Liver (tissue), 9 donors: ENCODE measurements around the gene ZCCHC8. TPM values are rescaled to one million over a fixed set of nuclear protein-coding genes. Genes with fewer than 3 reads are reported as not detected.

ENCODE experiments used
- DNase-seq: peaks from one replicate; pipeline ENCODE4 v3.0.0-alpha.2; 2017; ENCODE audit warnings: low spot score
- H3K27ac ChIP-seq, 2 donors: one replicate each; pipeline ENCODE4 v1.7.0; 2013; ENCODE audit warnings: inconsistent platforms in 2 of 2, low read length in 2 of 2, control low read depth in 1 of 2, low read depth in 1 of 2, mild to moderate bottlenecking in 1 of 2
- H3K27me3 ChIP-seq, 4 donors: one replicate each; pipeline versions ENCODE4 v1.6.1 to v1.7.0; 2013; ENCODE audit warnings: low read length in 3 of 4, inconsistent platforms in 1 of 4, mild to moderate bottlenecking in 1 of 4, moderate library complexity in 1 of 4; ENCODE audit not compliant: control insufficient read depth in 4 of 4, insufficient read depth in 4 of 4
- H3K36me3 ChIP-seq, 4 donors: one replicate each; pipeline versions ENCODE4 v1.6.1 to v1.7.0; 2013; ENCODE audit warnings: low read length in 3 of 4, mild to moderate bottlenecking in 3 of 4, low read depth in 1 of 4, moderate library complexity in 1 of 4; ENCODE audit not compliant: control insufficient read depth in 4 of 4, insufficient read depth in 3 of 4
- H3K4me1 ChIP-seq, 4 donors: one replicate each; pipeline versions ENCODE4 v1.6.1 to v1.7.0; 2013; ENCODE audit warnings: low read length in 3 of 4, mild to moderate bottlenecking in 3 of 4, moderate library complexity in 1 of 4; ENCODE audit not compliant: control insufficient read depth in 4 of 4, insufficient read depth in 4 of 4
- H3K4me3 ChIP-seq, 3 donors: one replicate each; pipeline versions ENCODE4 v1.6.1 to v1.7.0; 2013; ENCODE audit warnings: low read length in 3 of 3, control low read depth in 1 of 3, low read depth in 1 of 3, mild to moderate bottlenecking in 1 of 3
- H3K9ac ChIP-seq, 2 donors: one replicate each; pipeline ENCODE4 v1.7.0; 2013; ENCODE audit warnings: low read length in 2 of 2, mild to moderate bottlenecking in 2 of 2, moderate library complexity in 2 of 2, control low read depth in 1 of 2, low read depth in 1 of 2
- H3K9me3 ChIP-seq, 4 donors: one replicate each; pipeline versions ENCODE4 v1.6.1 to v1.7.0; 2013; ENCODE audit warnings: low read length in 3 of 4; ENCODE audit not compliant: control insufficient read depth in 4 of 4
- CTCF ChIP-seq: fragments of 150-350 bp; IDR thresholded peaks from 2 replicates; pipeline ENCODE4 v1.5.1; 2017; ENCODE audit warnings: improper control_type of control experiment, low read depth, low read length; ENCODE audit not compliant: missing input control
- EGR1 ChIP-seq, 2 donors: IDR thresholded peaks; 2 replicates each; pipeline ENCODE4 v1.6.1; 2016 to 2018; ENCODE audit warnings: antibody characterized with exemption in 2 of 2, low read depth in 2 of 2
- FOXA1 ChIP-seq: IDR thresholded peaks from 2 replicates; pipeline ENCODE4 v1.6.1; 2016; ENCODE audit warnings: antibody characterized with exemption
- GABPA ChIP-seq, 2 donors: IDR thresholded peaks in 1 of 2; conservative IDR thresholded peaks in 1 of 2; 2 replicates each; pipeline ENCODE4 v1.6.1; 2016; ENCODE audit warnings: antibody characterized with exemption in 2 of 2, mild to moderate bottlenecking in 1 of 2, moderate library complexity in 1 of 2
- HNF4G ChIP-seq: IDR thresholded peaks from 2 replicates; pipeline ENCODE4 v1.6.1; 2016; ENCODE audit warnings: antibody characterized with exemption
- JUND ChIP-seq, 2 donors: IDR thresholded peaks; 2 replicates each; pipeline ENCODE4 v1.6.1; 2016; ENCODE audit warnings: antibody characterized with exemption in 2 of 2
- NR2F2 ChIP-seq: IDR thresholded peaks from 2 replicates; pipeline ENCODE4 v1.6.1; 2016; ENCODE audit warnings: antibody characterized with exemption
- REST ChIP-seq: IDR thresholded peaks from 2 replicates; pipeline ENCODE4 v1.6.1; 2016; ENCODE audit warnings: antibody characterized with exemption, mild to moderate bottlenecking
- RXRA ChIP-seq, 2 donors: IDR thresholded peaks; 2 replicates each; pipeline ENCODE4 v1.6.1; 2017 to 2018; ENCODE audit warnings: antibody characterized with exemption in 2 of 2, mild to moderate bottlenecking in 1 of 2
- SP1 ChIP-seq: IDR thresholded peaks from 2 replicates; pipeline ENCODE4 v1.6.1; 2018; ENCODE audit warnings: antibody characterized with exemption, mild to moderate bottlenecking
- TAF1 ChIP-seq: conservative IDR thresholded peaks from 2 replicates; pipeline ENCODE4 v1.6.1; 2016; ENCODE audit warnings: antibody characterized with exemption, mild to moderate bottlenecking
- YY1 ChIP-seq: IDR thresholded peaks from 2 replicates; pipeline ENCODE4 v1.6.1; 2016; ENCODE audit warnings: antibody characterized with exemption, mild to moderate bottlenecking
- ZBTB33 ChIP-seq: IDR thresholded peaks from 2 replicates; pipeline ENCODE4 v1.6.1; 2016; ENCODE audit warnings: antibody characterized with exemption
- WGBS: extraction: QIAGEN DNeasy Blood & Tissue Kit; methylation state at CpG from one replicate; pipeline ENCODE4 v1.1.7; 2013; 5-methylcytosine and 5-hydroxymethylcytosine counted together
- polyA plus RNA-seq, 2 donors: library from polyadenylated mRNA; stranded (reverse) in 1 of 2; unstranded in 1 of 2; fragments of 200-250 nt in 1 of 2; fragments of >200 nt in 1 of 2; fragmentation: Nextera tagmentation in 1 of 2; extraction: Ambion mirVana in 1 of 2; gene quantifications; one replicate each; pipeline versions ENCODE4 v1.2.1 to v1.2.3, GENCODE V29; 2013 to 2015
- total RNA-seq, 2 donors: library from RNA; depleted of rRNA; stranded (reverse); fragments of >200 nt; gene quantifications; one replicate each; pipeline ENCODE4 v1.2.3, GENCODE V29; 2014
- donor health status: healthy.
- donor health status: healthy.
- donor health status: healthy.
- donor health status: healthy.
- donor health status: healthy.

Gene ZCCHC8
- total and polyA plus RNA-seq, 4 donors = 5.2 to 20.5 (median 12.9) TPM

GRCh38 chr12:122427403-122427802, 73.3 kb downstream of the ZCCHC8 start (continued):
- TF ChIP-seq HNF4G = no peak
- no peak for TF ChIP-seq TAF1
- no peak for TF ChIP-seq FOXA1

GRCh38 chr12:122423258-122424165, 77.2 kb downstream of the ZCCHC8 start:
- Histone ChIP-seq H3K27me3 (no peaks in the 10 kb centered on the region), H3K4me1 (peaks cover 3 to 33% (median 22%) of the 10 kb centered on the region in 4 donors), H3K4me3 (peak overlapping the region; percentile 60 to 93 (median 63)), H3K9me3 (no peaks in the 10 kb centered on the region), H3K36me3 (no peaks in the 10 kb centered on the region), H3K27ac (peak overlapping the region; percentile 67 to 70), H3K9ac (peak overlapping the region; percentile 17 to 42)
- TF ChIP-seq ZBTB33 (no peak), RXRA (IDR thresholded peaks at IDR 0.05) (peak in 1 of 2 donors; percentile 6), NR2F2 (peak; percentile 45), YY1 (no peak)
- 22% methylated on average over 21 of the region's 21 CpGs for WGBS
- peak; percentile 38 for DNase-seq

- Histone ChIP-seq H3K4me3 (peak overlapping the region; percentile 60 to 93 (median 63)), H3K27ac (peak overlapping the region; percentile 67 to 70), H3K4me1 (peaks cover 3 to 33% (median 24%) of the 10 kb centered on the region in 4 donors), H3K27me3 (no peaks in the 10 kb centered on the region), H3K36me3 (no peaks in the 10 kb centered on the region), H3K9ac (peak overlapping the region; percentile 17 to 42), H3K9me3 (no peaks in the 10 kb centered on the region)
- peak; percentile 37 for DNase-seq
- no peak for TF ChIP-seq SP1
- TF ChIP-seq TAF1 = no peak
- no peak for TF ChIP-seq JUND (IDR thresholded peaks at IDR 0.05)
- TF ChIP-seq RXRA (IDR thresholded peaks at IDR 0.05) = no peak
- TF ChIP-seq GABPA (IDR thresholded peaks at IDR 0.05 in 1 of 2, conservative IDR thresholded peaks at IDR 0.05 in 1 of 2) = no peak
- TF ChIP-seq ZBTB33 = no peak
- no peak for TF ChIP-seq YY1
- TF ChIP-seq FOXA1 = no peak
- TF ChIP-seq NR2F2 = no peak
- TF ChIP-seq EGR1 (IDR thresholded peaks at IDR 0.05; ENCODE audit: low read depth in 2 of 2) = no peak
- no peak for TF ChIP-seq REST
- TF ChIP-seq HNF4G = no peak
- TF ChIP-seq CTCF = no peak
- under 1% methylated on average over 39 of the region's 39 CpGs for WGBS
Measured at GRCh38 chr12:122422730-122423257, 77.9 kb downstream of the ZCCHC8 start.
